Panc1 (cell line): ENCODE measurements around the gene AP5Z1. TPM values are rescaled to one million over a fixed set of nuclear protein-coding genes. Genes with fewer than 3 reads are reported as not detected.

Source experiments
- ATAC-seq: fragments of 200-7000 bp; cut with Tn5 transposase; 2 replicates; pipeline ENCODE4 v1.9.1; 2020; ENCODE audit warnings: mild to moderate bottlenecking, moderate library complexity
- BruUV-seq: library from RNA; stranded (reverse); fragments of 400-500 nt; replicated peaks from 2 replicates; lab custom pipeline; 2021; lab: Mats Ljungman, UMichigan
- CTCF ChIA-PET: fragments of 300-600 bp; sonication (Branson Sonifier 250); formaldehyde crosslinking; loops from one replicate; lab custom pipeline; 2022; ENCODE audit warnings: antibody characterized with exemption; lab: Charles Lee
- POLR2A ChIA-PET: fragments of 300-600 bp; sonication (Branson Sonifier 250); formaldehyde crosslinking; loops from one replicate; lab custom pipeline; 2022; ENCODE audit warnings: antibody characterized with exemption; lab: Charles Lee
- DNase-seq: peaks from one replicate; pipeline ENCODE4 v3.0.0-alpha.2; 2010; ENCODE audit warnings: low read depth, low spot score
- H3K27ac ChIP-seq: 2 replicates; pipeline ENCODE4 v1.5.1; 2011; ENCODE audit warnings: mild to moderate bottlenecking, low read length, inconsistent platforms
- H3K27me3 ChIP-seq: fragments of 200-500 bp; sonication (Bioruptor generic); 2 replicates; pipeline ENCODE4 v1.6.0; 2014; ENCODE audit warnings: low read length, inconsistent platforms; ENCODE audit not compliant: control insufficient read depth, insufficient read depth
- H3K36me3 ChIP-seq: fragments of 200-500 bp; sonication (Bioruptor generic); 2 replicates; pipeline ENCODE4 v1.5.1; 2014; ENCODE audit warnings: inconsistent platforms, mild to moderate bottlenecking, low read length, moderate library complexity; ENCODE audit not compliant: control insufficient read depth, insufficient read depth
- H3K4me1 ChIP-seq: 2 replicates; pipeline ENCODE4 v1.5.1; 2011; ENCODE audit warnings: inconsistent platforms, mild to moderate bottlenecking, low read length, moderate library complexity; ENCODE audit not compliant: control insufficient read depth, insufficient read depth
- H3K4me3 ChIP-seq, 2 experiments: 2 replicates each; pipeline ENCODE4 v1.5.1; 2011 to 2012; ENCODE audit warnings: low read depth in 2 of 2, low read length in 2 of 2, mild to moderate bottlenecking in 2 of 2, inconsistent platforms in 1 of 2, moderate library complexity in 1 of 2
- H3K9me3 ChIP-seq: fragments of 200-500 bp; sonication (Bioruptor generic); 2 replicates; pipeline ENCODE4 v1.5.1; 2014; ENCODE audit warnings: low read depth, mild to moderate bottlenecking, inconsistent platforms, low read length, moderate library complexity; ENCODE audit not compliant: control insufficient read depth, insufficient read depth
- CTCF ChIP-seq: fragments of 450-650 bp; IDR thresholded peaks from 2 replicates; pipeline ENCODE4 v1.5.1; 2017; ENCODE audit warnings: mild to moderate bottlenecking
- POLR2AphosphoS5 ChIP-seq: IDR thresholded peaks from 2 replicates; pipeline ENCODE4 v1.6.1; 2012; ENCODE audit warnings: mild to moderate bottlenecking, low read depth, low read length, moderate library complexity
- SIN3A ChIP-seq: IDR thresholded peaks from 2 replicates; pipeline ENCODE4 v1.6.1; 2012; ENCODE audit warnings: low read depth, mild to moderate bottlenecking, low read length, moderate library complexity, borderline replicate concordance; ENCODE audit not compliant: insufficient read depth
- TCF7L2 ChIP-seq: IDR thresholded peaks from 2 replicates; pipeline ENCODE4 v1.6.1; 2011; ENCODE audit warnings: mild to moderate bottlenecking, low read depth, low read length, inconsistent platforms
- in situ Hi-C: cut with HindIII; loops from 2 replicates; pipeline ENCODE4 v1.10.0; 2016; ENCODE audit warnings: low sequenced_read_pairs, low pct_unique_long_range_greater_than_20kb
- intact Hi-C: fragments of 100-400 bp; cut with micrococcal nuclease; formaldehyde crosslinking; loops from one replicate; pipeline ENCODE4 v1.10.0; 2022; ENCODE audit not compliant: unreplicated experiment
- total RNA-seq: library from RNA; stranded (reverse); gene quantifications from one replicate; pipeline ENCODE4 v1.2.1, GENCODE V29; 2021; ENCODE audit not compliant: unreplicated experiment
- TF ChIP-seq, protein P1 (sequence below), 2 experiments: IDR thresholded peaks; 2 replicates each; pipeline ENCODE4 v1.6.1; 2011 to 2012; ENCODE audit warnings: low read depth in 2 of 2, control low read depth in 1 of 2, low read length in 1 of 2, mild to moderate bottlenecking in 1 of 2, moderate library complexity in 1 of 2; ENCODE audit not compliant: insufficient read depth in 1 of 2

Gene AP5Z1
- total RNA-seq, 1 experiment from 2014 or later = 100.0 TPM

DNA sequence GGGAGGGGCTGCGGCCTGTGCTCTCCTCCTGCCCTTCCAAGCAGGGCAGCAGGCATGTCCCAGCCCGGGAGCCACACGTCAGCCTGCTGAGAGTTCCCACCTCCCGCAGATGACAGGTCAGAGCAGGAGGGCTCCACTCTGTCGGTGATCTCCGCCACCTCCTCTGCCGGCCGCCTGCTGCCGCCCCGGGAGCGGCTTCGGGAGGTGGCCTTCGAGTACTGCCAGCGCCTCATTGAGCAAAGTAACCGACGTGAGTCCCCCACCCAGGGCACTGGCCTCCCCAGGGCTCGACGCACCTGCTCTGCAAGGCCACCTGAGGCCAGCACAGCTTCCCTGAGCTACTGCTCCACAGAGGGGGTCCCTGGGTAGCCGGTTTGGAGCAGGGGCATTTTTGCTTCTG lies 9.4 kb downstream of the AP5Z1 start:
- no TSS peak for BruUV-seq
- Histone ChIP-seq H3K9me3 (no peaks in the 10 kb centered on the region), H3K27ac (no peak overlapping the region), H3K36me3 (no peaks in the 10 kb centered on the region; the same call in 1 of the 2 replicates), H3K27me3 (no peaks in the 10 kb centered on the region), H3K4me3 (no peak overlapping the region), H3K4me1 (no peaks in the 10 kb centered on the region)
- intact Hi-C loops (no loop called here), in situ Hi-C loops (no loop called here)
- POLR2A ChIA-PET = no interaction called here
- no peak for ATAC-seq
- CTCF ChIA-PET = no interaction called here
- DNase-seq = no peak
- TF ChIP-seq TCF7L2 = no peak
- TF ChIP-seq, protein P1, sequence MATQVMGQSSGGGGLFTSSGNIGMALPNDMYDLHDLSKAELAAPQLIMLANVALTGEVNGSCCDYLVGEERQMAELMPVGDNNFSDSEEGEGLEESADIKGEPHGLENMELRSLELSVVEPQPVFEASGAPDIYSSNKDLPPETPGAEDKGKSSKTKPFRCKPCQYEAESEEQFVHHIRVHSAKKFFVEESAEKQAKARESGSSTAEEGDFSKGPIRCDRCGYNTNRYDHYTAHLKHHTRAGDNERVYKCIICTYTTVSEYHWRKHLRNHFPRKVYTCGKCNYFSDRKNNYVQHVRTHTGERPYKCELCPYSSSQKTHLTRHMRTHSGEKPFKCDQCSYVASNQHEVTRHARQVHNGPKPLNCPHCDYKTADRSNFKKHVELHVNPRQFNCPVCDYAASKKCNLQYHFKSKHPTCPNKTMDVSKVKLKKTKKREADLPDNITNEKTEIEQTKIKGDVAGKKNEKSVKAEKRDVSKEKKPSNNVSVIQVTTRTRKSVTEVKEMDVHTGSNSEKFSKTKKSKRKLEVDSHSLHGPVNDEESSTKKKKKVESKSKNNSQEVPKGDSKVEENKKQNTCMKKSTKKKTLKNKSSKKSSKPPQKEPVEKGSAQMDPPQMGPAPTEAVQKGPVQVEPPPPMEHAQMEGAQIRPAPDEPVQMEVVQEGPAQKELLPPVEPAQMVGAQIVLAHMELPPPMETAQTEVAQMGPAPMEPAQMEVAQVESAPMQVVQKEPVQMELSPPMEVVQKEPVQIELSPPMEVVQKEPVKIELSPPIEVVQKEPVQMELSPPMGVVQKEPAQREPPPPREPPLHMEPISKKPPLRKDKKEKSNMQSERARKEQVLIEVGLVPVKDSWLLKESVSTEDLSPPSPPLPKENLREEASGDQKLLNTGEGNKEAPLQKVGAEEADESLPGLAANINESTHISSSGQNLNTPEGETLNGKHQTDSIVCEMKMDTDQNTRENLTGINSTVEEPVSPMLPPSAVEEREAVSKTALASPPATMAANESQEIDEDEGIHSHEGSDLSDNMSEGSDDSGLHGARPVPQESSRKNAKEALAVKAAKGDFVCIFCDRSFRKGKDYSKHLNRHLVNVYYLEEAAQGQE (IDR thresholded peaks at IDR 0.05; ENCODE audit: insufficient read depth in 1 of 2, low read depth in 2 of 2, low read length in 1 of 2) = no peak

- no peak for ATAC-seq
- Histone ChIP-seq H3K27me3 (no peaks in the 10 kb centered on the region), H3K27ac (no peak overlapping the region), H3K9me3 (no peaks in the 10 kb centered on the region), H3K36me3 (no peaks in the 10 kb centered on the region; the same call in 1 of the 2 replicates), H3K4me3 (no peak overlapping the region), H3K4me1 (no peaks in the 10 kb centered on the region)
- ChIA-PET POLR2A (no interaction called here), CTCF (no interaction called here)
- intact Hi-C loops (no loop called here), in situ Hi-C loops (no loop called here)
- no TSS peak for BruUV-seq
- no peak for TF ChIP-seq CTCF
- no peak for TF ChIP-seq TCF7L2
- TF ChIP-seq POLR2AphosphoS5 = no peak
- TF ChIP-seq, protein P1 (IDR thresholded peaks at IDR 0.05; ENCODE audit: insufficient read depth in 1 of 2, low read depth in 2 of 2, low read length in 1 of 2) = no peak
- TF ChIP-seq SIN3A = no peak
- DNase-seq = no peak
Measured at GRCh38 chr7:4785371-4785770, 9.9 kb downstream of the AP5Z1 start.
